ENCODE data around the gene HTR2C. TPM values are rescaled to one million over a fixed set of nuclear protein-coding genes. Genes with fewer than 3 reads are reported as not detected.

HTR2C gene
- polyA plus RNA-seq, 1 donor from 2014 or later: 8.6 TPM

DNA sequence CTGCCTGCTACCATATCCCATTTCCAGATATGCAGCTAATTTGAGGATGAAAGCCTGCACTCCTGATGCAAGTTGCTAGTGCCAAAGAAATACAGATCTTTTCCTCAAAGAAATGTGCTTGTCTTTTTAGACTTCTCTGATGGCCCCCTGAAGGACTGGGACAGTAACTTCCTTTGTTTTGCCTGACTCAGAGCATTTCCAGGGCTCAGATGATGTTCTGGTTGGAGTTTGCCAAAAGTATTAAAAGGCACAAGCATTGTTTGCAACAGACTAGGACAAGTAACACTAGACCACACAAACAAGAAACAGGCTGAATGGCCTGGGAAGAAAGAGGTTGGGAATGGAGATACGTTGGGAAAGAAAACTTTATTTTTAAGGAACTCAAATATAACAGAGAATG, 258.3 kb downstream of the HTR2C start:
- no peaks in the 10 kb centered on the region for H3K27me3 ChIP-seq (ENCODE audit: insufficient read depth, low read depth, low read length)
- H3K27ac ChIP-seq (ENCODE audit: low read length): no peak overlapping the region
- no peak overlapping the region for H3K4me2 ChIP-seq (ENCODE audit: low read length)
- no peaks in the 10 kb centered on the region for H4K20me1 ChIP-seq (ENCODE audit: insufficient read depth)
- TF ChIP-seq MXI1 (conservative IDR thresholded peaks at IDR 0.05; ENCODE audit: poor library complexity, severe bottlenecking): no peak
- TF ChIP-seq, protein P1, sequence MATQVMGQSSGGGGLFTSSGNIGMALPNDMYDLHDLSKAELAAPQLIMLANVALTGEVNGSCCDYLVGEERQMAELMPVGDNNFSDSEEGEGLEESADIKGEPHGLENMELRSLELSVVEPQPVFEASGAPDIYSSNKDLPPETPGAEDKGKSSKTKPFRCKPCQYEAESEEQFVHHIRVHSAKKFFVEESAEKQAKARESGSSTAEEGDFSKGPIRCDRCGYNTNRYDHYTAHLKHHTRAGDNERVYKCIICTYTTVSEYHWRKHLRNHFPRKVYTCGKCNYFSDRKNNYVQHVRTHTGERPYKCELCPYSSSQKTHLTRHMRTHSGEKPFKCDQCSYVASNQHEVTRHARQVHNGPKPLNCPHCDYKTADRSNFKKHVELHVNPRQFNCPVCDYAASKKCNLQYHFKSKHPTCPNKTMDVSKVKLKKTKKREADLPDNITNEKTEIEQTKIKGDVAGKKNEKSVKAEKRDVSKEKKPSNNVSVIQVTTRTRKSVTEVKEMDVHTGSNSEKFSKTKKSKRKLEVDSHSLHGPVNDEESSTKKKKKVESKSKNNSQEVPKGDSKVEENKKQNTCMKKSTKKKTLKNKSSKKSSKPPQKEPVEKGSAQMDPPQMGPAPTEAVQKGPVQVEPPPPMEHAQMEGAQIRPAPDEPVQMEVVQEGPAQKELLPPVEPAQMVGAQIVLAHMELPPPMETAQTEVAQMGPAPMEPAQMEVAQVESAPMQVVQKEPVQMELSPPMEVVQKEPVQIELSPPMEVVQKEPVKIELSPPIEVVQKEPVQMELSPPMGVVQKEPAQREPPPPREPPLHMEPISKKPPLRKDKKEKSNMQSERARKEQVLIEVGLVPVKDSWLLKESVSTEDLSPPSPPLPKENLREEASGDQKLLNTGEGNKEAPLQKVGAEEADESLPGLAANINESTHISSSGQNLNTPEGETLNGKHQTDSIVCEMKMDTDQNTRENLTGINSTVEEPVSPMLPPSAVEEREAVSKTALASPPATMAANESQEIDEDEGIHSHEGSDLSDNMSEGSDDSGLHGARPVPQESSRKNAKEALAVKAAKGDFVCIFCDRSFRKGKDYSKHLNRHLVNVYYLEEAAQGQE (IDR thresholded peaks at IDR 0.05; ENCODE audit: borderline replicate concordance): no peak
- TF ChIP-seq POLR2AphosphoS5 (IDR thresholded peaks at IDR 0.05): no peak
- no peak for TF ChIP-seq EZH2 (IDR thresholded peaks at IDR 0.05; ENCODE audit: borderline replicate concordance, insufficient read depth, low read length, poor library complexity, severe bottlenecking)
- H2AFZ ChIP-seq (ENCODE audit: low read depth, low read length): no peak overlapping the region
- no peak overlapping the region for H3K9ac ChIP-seq (ENCODE audit: low read length)
- H3K79me2 ChIP-seq (replicated peaks; ENCODE audit: insufficient read depth, low read length): no peaks in the 10 kb centered on the region
- no peaks in the 10 kb centered on the region for H3F3A ChIP-seq (ENCODE audit: insufficient read depth, low read length, poor library complexity, severe bottlenecking)
- H3K9me3 ChIP-seq (ENCODE audit: low read length): no peaks in the 10 kb centered on the region
- H3K36me3 ChIP-seq (ENCODE audit: insufficient read depth, low read length): no peaks in the 10 kb centered on the region
- no peaks in the 10 kb centered on the region for H3K9me2 ChIP-seq (ENCODE audit: insufficient read depth, low read length)
- no peak overlapping the region for H3K4me3 ChIP-seq (ENCODE audit: low read length)

DNA sequence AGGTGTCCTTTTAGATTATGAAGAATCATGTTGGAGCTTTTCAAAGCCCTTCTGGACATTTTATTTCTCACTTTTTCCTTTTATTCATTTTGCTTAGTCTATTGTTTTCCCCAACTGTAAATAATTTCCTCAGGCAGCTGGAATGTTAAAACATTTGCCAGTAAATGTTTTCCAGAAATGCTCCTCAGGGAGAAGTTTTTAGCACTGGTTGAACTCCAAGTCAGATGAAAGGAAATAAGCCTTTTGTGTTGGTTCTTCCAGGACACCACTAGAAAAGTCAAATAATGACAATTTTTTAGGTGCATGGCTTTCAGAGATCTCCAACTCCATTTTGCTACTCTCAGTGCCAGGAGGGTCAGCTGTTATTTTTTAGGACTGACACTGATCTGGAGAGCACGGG, 305.6 kb downstream of the HTR2C start:
- Histone ChIP-seq H3K27me3 (ENCODE audit: insufficient read depth, low read depth, low read length) (no peaks in the 10 kb centered on the region), H3K9me3 (ENCODE audit: low read length) (no peaks in the 10 kb centered on the region), H2AFZ (ENCODE audit: low read depth, low read length) (no peak overlapping the region), H3K9ac (ENCODE audit: low read length) (no peak overlapping the region), H3F3A (ENCODE audit: insufficient read depth, low read length, poor library complexity, severe bottlenecking) (no peaks in the 10 kb centered on the region), H3K4me2 (ENCODE audit: low read length) (no peak overlapping the region), H3K4me3 (ENCODE audit: low read length) (no peak overlapping the region), H3K27ac (ENCODE audit: low read length) (no peak overlapping the region), H3K79me2 (replicated peaks; ENCODE audit: insufficient read depth, low read length) (no peaks in the 10 kb centered on the region), H3K36me3 (ENCODE audit: insufficient read depth, low read length) (no peaks in the 10 kb centered on the region), H3K9me2 (ENCODE audit: insufficient read depth, low read length) (no peaks in the 10 kb centered on the region), H4K20me1 (ENCODE audit: insufficient read depth) (no peaks in the 10 kb centered on the region)
- TF ChIP-seq TAF1 (IDR thresholded peaks at IDR 0.05; ENCODE audit: low read depth) (no peak), EP300 (conservative IDR thresholded peaks at IDR 0.05; ENCODE audit: poor library complexity, severe bottlenecking) (no peak)

DNA sequence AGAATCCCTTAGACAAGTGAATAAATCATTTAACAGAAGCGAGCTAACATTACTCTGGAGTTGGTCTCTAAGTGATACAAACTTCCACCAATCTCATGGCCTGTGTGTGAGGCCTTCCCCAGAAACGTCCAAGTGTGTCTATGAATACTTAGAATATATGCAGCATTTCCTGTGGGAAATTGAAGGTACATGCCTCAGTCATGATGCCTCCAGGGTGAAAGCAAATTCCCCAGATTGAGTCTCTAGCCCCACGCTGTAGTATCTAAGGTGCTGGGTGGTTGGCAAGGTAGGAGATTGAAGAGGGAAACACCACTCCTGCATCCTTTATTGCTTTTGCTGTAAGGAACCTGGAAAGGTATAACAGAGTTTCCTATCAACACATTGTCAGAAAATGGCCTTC, 319.7 kb downstream of the HTR2C start:
- Histone ChIP-seq H3K79me2 (replicated peaks; ENCODE audit: insufficient read depth, low read length) (no peaks in the 10 kb centered on the region), H3K9ac (ENCODE audit: low read length) (no peak overlapping the region), H3K27me3 (ENCODE audit: insufficient read depth, low read depth, low read length) (no peaks in the 10 kb centered on the region), H3K4me3 (ENCODE audit: low read length) (no peak overlapping the region), H3F3A (ENCODE audit: insufficient read depth, low read length, poor library complexity, severe bottlenecking) (no peaks in the 10 kb centered on the region), H3K27ac (ENCODE audit: low read length) (no peak overlapping the region), H3K9me3 (ENCODE audit: low read length) (no peaks in the 10 kb centered on the region), H3K36me3 (ENCODE audit: insufficient read depth, low read length) (no peaks in the 10 kb centered on the region), H4K20me1 (ENCODE audit: insufficient read depth) (no peaks in the 10 kb centered on the region), H3K4me2 (ENCODE audit: low read length) (no peak overlapping the region), H2AFZ (ENCODE audit: low read depth, low read length) (no peak overlapping the region), H3K9me2 (ENCODE audit: insufficient read depth, low read length) (no peaks in the 10 kb centered on the region)
- no peak for TF ChIP-seq TAF1 (IDR thresholded peaks at IDR 0.05; ENCODE audit: low read depth)
- TF ChIP-seq RAD21 (conservative IDR thresholded peaks at IDR 0.05): no peak
- no peak for TF ChIP-seq POLR2AphosphoS5 (IDR thresholded peaks at IDR 0.05)

DNA sequence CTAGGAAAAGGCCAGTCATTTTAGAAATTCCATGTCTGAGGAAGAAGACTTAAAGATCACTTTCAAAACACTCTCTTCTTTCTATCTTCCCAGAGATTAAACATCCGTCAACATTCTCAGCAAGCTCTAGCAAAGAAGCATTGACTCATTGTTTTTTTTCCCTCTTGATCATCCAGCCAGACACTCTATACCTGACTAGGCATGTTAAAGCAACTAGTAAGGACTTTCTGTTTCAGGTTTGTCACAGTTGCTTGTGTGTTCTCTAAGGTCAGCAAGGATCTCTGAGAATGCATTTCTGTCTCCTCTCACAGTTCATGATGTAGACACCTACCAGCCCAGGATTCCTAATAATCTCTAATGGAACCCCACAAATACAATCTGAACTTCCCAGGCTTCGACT, 321.4 kb downstream of the HTR2C start:
- no peaks in the 10 kb centered on the region for H4K20me1 ChIP-seq (ENCODE audit: insufficient read depth)
- no peak overlapping the region for H3K4me2 ChIP-seq (ENCODE audit: low read length)
- H2AFZ ChIP-seq (ENCODE audit: low read depth, low read length): no peak overlapping the region
- no peaks in the 10 kb centered on the region for H3K9me2 ChIP-seq (ENCODE audit: insufficient read depth, low read length)
- no peak overlapping the region for H3K4me3 ChIP-seq (ENCODE audit: low read length)
- no peak overlapping the region for H3K9ac ChIP-seq (ENCODE audit: low read length)
- no peak for TF ChIP-seq POLR2AphosphoS5 (IDR thresholded peaks at IDR 0.05)
- no peak for TF ChIP-seq SMC3 (conservative IDR thresholded peaks at IDR 0.05; ENCODE audit: poor library complexity)
- TF ChIP-seq EZH2 (IDR thresholded peaks at IDR 0.05; ENCODE audit: borderline replicate concordance, insufficient read depth, low read length, poor library complexity, severe bottlenecking): no peak
- TF ChIP-seq, protein P1 (IDR thresholded peaks at IDR 0.05; ENCODE audit: borderline replicate concordance): no peak
- no peak for TF ChIP-seq TAF1 (IDR thresholded peaks at IDR 0.05; ENCODE audit: low read depth)
- no peak for TF ChIP-seq RAD21 (conservative IDR thresholded peaks at IDR 0.05)
- TF ChIP-seq, protein P2, sequence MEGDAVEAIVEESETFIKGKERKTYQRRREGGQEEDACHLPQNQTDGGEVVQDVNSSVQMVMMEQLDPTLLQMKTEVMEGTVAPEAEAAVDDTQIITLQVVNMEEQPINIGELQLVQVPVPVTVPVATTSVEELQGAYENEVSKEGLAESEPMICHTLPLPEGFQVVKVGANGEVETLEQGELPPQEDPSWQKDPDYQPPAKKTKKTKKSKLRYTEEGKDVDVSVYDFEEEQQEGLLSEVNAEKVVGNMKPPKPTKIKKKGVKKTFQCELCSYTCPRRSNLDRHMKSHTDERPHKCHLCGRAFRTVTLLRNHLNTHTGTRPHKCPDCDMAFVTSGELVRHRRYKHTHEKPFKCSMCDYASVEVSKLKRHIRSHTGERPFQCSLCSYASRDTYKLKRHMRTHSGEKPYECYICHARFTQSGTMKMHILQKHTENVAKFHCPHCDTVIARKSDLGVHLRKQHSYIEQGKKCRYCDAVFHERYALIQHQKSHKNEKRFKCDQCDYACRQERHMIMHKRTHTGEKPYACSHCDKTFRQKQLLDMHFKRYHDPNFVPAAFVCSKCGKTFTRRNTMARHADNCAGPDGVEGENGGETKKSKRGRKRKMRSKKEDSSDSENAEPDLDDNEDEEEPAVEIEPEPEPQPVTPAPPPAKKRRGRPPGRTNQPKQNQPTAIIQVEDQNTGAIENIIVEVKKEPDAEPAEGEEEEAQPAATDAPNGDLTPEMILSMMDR (IDR thresholded peaks at IDR 0.05; ENCODE audit: poor library complexity, severe bottlenecking): no peak
- TF ChIP-seq EP300 (conservative IDR thresholded peaks at IDR 0.05; ENCODE audit: poor library complexity, severe bottlenecking): no peak
- TF ChIP-seq MXI1 (conservative IDR thresholded peaks at IDR 0.05; ENCODE audit: poor library complexity, severe bottlenecking): no peak
- no peaks in the 10 kb centered on the region for H3K79me2 ChIP-seq (replicated peaks; ENCODE audit: insufficient read depth, low read length)
- H3K9me3 ChIP-seq (ENCODE audit: low read length): no peaks in the 10 kb centered on the region
- H3K27ac ChIP-seq (ENCODE audit: low read length): no peak overlapping the region
- no peaks in the 10 kb centered on the region for H3F3A ChIP-seq (ENCODE audit: insufficient read depth, low read length, poor library complexity, severe bottlenecking)
- no peaks in the 10 kb centered on the region for H3K27me3 ChIP-seq (ENCODE audit: insufficient read depth, low read depth, low read length)
- no peaks in the 10 kb centered on the region for H3K36me3 ChIP-seq (ENCODE audit: insufficient read depth, low read length)

Measured in neural cell (in vitro differentiated cells).